Regular cardiac myocyte (primary cell): ENCODE data around the gene ARPC4. TPM values are rescaled to one million over a fixed set of nuclear protein-coding genes. Genes with fewer than 3 reads are reported as not detected.

Experiments used
- total RNA-seq: library from RNA; depleted of rRNA; stranded (reverse); fragments of >200 nt; gene quantifications from 2 replicates; pipeline ENCODE4 v1.2.3, GENCODE V29; 2014

ARPC4 gene
- total RNA-seq: 238 and 387 TPM in 2 replicates

DNA sequence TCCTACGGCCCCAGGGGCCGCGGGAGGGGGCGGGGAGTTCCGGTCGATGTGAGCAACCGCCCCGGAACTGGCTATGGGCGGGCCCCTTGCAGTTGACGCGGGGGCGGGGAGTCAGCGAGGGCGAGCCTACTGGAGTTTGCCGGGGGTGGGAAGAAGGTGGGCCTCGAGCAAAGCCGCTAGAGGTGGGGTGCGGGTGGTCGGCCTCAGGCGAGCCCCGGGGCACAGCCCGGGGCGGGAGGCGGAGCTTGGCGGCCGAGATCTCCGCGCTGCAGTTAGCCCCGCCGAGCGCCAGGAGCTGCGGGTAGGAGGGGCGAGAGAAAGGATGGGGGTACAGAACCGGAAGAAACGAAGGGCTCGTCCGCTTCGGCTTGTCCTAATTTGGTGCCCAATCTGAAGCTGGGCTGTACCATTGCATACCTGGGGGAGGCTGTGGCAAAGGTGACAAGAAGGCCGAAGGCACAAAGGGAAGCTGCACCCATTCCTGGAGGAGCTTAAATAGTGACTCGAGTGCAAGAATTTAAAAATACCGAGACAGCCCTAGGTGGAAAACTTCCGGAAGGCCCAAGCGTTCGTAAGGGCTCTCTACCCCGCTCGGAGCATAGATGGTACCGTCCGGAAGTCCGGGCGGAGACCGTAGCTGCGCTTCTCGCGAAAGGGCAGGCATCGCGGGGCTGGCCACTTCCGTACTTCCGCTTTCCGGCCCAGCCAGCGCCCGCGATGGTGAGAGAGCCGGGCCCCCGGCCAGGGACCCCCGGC lies at the start of gene ARPC4, which contains the start of gene TADA3:
Gene ARPC4 (plus strand): TSS at position 678 of the 756 bp plus-strand sequence. CDS start 40 bp downstream, at position 718.
Gene TADA3 (minus strand): TSS at position 69 of the 756 bp plus-strand sequence. CDS start 1,007 bp downstream, outside the sequence.

GRCh38 chr3:9749645-9750555 lies 43.0 kb upstream of the ARPC4 start, which contains the start of gene OGG1:
Gene OGG1 (plus strand): TSS chr3:9749952. CDS start chr3:9750287, 335 bp downstream.

GRCh38 chr3:9769426-9770275 lies 23.2 kb upstream of the ARPC4 start, which contains the start of gene CAMK1:
Gene CAMK1 (minus strand): TSS chr3:9769947. CDS start chr3:9767749, 2,198 bp downstream.

GRCh38 chr3:9809615-9810432 lies 16.9 kb downstream of the ARPC4 start, which contains the start of gene TTLL3:
Gene TTLL3 (plus strand): TSS chr3:9810262. CDS start chr3:9810662, 400 bp downstream.

DNA sequence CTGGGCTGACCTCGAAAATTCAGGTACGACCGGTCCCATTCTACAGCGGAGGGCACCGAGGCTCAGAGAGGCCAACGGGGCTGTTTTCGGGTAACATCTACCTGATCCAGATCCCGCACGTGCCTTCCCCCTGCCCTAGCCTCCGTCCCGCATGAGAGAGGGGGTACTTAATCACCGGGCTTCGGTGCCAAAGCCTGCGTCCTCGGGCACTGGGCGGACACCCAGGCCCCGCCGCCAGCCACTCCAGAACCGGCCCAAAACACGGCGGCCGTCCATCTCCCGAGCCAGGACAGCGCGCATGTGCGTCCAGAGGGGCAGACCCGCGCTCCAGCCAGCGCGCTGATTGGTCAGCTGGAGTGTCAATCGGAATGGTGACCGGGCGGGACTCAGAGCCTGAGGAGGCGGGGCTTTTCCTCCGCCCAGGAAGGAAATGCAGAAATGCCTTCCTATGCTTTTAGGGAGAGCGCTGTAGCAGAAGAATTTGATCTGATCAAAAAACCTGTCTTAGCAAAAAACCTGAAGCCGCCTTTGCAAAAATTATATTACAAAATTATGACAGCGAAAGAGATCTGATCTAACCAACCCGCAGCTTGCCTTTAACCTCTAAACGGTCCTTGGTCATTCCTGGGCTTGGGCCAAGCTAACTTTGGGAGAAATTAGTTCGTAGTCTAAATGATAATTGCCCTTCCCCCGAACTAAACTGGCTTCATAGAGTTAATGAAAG lies 51.0 kb downstream of the ARPC4 start, which contains the start of gene RPUSD3:
Gene RPUSD3 (minus strand): TSS at position 294 of the 724 bp plus-strand sequence. CDS start 18 bp downstream, at position 276.

Other genes with a start within 250 kb of the ARPC4 start
- not detected in 2 replicates for gene LHFPL4, start 239.3 kb upstream of the ARPC4 start, total RNA-seq
- 25.9 and 37.2 TPM in 2 replicates for gene MTMR14, start 143.6 kb upstream of the ARPC4 start, total RNA-seq
- gene CPNE9, start 89.2 kb upstream of the ARPC4 start, total RNA-seq: 0.19 TPM in 1 of 2 replicates, not detected in the other
- 11.6 and 19.0 TPM in 2 replicates for gene BRPF1, start 61.3 kb upstream of the ARPC4 start, total RNA-seq
- gene OGG1, start 43.1 kb upstream of the ARPC4 start, total RNA-seq: 13.2 and 15.9 TPM in 2 replicates
- gene CAMK1, start 23.1 kb upstream of the ARPC4 start, total RNA-seq: 34.4 and 49.1 TPM in 2 replicates
- 44.8 and 65.2 TPM in 2 replicates for gene TADA3, start 609 bp upstream of the ARPC4 start, total RNA-seq
- gene TTLL3, start 17.2 kb downstream of the ARPC4 start, total RNA-seq: 8.4 and 12.7 TPM in 2 replicates
- gene RPUSD3, start 50.9 kb downstream of the ARPC4 start, total RNA-seq: 22.8 and 28.0 TPM in 2 replicates
- gene CIDEC, start 87.2 kb downstream of the ARPC4 start, total RNA-seq: under 0.01 TPM in 1 of 2 replicates, not detected in the other
- gene JAGN1, start 97.5 kb downstream of the ARPC4 start, total RNA-seq: 27.3 and 38.3 TPM in 2 replicates
- 0.56 and 1.2 TPM in 2 replicates for gene IL17RE, start 109.8 kb downstream of the ARPC4 start, total RNA-seq
- 24.5 and 27.6 TPM in 2 replicates for gene IL17RC, start 124.0 kb downstream of the ARPC4 start, total RNA-seq
- 23.6 and 77.0 TPM in 2 replicates for gene CRELD1, start 140.8 kb downstream of the ARPC4 start, total RNA-seq
- 1.2 and 2.0 TPM in 2 replicates for gene PRRT3, start 159.3 kb downstream of the ARPC4 start, total RNA-seq
- gene EMC3, start 193.8 kb downstream of the ARPC4 start, total RNA-seq: 53.9 and 58.3 TPM in 2 replicates
- 6.2 and 31.2 TPM in 2 replicates for gene FANCD2, start 233.4 kb downstream of the ARPC4 start, total RNA-seq